Activated T-helper 1 cell treated with anti-CD3 and anti-CD28 coated beads, Interleukin-2, amount 50 U/mL, for 16 hours (primary cell): ENCODE results near the gene KCTD15.

Source experiments
- DNase-seq, 2 donors: peaks; one replicate each; pipeline ENCODE4 v3.0.0-alpha.2; 2020; ENCODE audit warnings: low read depth in 1 of 2, low spot score in 1 of 2

Gene KCTD15

DNA sequence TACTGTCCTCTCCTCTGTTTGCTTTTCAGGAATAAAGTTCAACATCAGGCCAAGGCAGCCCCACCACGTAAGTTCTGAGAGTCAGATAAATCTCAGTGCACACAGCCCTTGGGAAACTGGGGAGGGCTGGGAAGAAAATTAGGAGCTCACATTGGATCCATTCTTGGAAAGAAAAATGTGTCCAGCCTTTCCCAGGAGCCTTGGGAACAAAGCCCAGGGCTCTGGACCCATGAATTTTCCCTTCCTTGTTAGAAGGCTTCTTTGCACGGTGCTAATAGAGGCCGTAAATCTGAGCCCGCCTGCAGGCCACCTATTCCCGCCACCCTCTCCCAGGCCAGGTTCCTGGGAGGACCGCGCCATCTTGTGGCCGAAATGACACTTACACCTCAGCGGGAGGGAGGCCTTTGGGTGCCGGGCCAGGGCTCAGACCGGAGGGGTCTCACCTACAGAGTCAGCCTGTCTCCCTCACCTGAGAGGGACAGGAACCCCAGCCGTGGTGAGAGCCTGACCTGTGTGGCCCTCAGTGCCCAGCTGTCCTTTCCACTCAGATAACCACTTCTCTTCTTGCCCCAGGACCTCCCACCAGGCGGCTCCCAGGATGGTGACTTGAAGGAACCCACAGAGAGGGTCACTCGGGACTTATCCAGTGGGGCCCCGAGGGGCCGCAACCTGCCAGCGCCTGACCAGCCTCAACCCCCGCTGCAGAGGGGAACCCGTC is 25.1 kb upstream of the KCTD15 start:
- DNase-seq, result peak; percentile 39 to 46

DNA sequence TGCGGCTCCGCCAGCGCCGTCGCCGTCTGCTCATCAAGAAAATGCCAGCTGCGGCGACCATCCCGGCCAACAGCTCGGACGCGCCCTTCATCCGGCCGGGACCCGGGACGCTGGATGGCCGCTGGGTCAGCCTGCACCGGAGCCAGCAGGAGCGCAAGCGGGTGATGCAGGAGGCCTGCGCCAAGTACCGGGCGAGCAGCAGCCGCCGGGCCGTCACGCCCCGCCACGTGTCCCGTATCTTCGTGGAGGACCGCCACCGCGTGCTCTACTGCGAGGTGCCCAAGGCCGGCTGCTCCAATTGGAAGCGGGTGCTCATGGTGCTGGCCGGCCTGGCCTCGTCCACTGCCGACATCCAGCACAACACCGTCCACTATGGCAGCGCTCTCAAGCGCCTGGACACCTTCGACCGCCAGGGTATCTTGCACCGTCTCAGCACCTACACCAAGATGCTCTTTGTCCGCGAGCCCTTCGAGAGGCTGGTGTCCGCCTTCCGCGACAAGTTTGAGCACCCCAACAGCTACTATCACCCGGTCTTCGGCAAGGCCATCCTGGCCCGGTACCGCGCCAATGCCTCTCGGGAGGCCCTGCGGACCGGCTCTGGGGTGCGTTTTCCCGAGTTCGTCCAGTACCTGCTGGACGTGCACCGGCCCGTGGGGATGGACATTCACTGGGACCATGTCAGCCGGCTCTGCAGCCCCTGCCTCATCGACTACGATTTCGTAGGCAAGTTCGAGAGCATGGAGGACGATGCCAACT is 24.4 kb upstream of the KCTD15 start:
- no peak for DNase-seq

- no peak for DNase-seq
Measured at GRCh38 chr19:33772858-33773180, 23.9 kb upstream of the KCTD15 start.

GRCh38 chr19:33773704-33774624 is 22.7 kb upstream of the KCTD15 start:
- DNase-seq, result no peak

GRCh38 chr19:33774751-33775150 is 21.9 kb upstream of the KCTD15 start:
- no peak for DNase-seq

DNA sequence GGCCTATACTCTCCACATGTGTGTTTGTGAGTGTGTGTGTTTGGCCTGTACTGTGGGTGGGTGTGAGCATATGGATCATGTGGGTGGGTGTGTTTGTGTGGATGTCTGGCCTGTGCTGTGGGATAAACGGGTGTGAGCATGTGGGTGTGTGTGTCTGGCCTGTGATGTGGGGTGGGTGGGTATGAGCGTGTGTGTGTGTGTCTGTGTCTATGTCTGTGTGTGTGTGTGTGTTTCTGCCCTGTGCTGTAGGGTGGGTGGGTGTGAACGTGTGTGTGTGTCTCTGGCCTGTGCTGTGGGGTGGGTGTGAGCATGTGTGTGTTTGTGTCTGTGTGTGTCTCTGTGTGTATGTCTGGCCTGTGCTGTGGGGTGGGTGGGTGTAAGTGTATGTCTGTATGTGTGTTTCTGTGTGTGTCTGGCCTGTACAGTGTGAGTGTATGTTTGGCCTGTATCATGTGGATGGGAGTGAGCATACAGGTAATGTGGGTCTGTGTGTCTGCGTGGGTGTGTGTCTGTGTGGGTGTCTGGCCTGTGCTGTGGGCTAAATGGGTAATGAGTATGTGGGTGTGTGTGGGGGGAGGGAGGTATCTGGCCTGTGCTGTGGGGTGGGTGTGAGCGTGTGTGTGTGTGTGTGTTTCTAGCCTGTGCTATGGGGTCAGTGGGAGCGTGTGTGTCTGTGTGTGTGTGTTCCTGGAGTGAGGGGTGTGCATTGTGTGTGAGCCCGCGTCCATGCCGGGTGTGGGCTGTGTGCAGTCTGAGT is 20.8 kb upstream of the KCTD15 start:
- DNase-seq, result no peak

DNA sequence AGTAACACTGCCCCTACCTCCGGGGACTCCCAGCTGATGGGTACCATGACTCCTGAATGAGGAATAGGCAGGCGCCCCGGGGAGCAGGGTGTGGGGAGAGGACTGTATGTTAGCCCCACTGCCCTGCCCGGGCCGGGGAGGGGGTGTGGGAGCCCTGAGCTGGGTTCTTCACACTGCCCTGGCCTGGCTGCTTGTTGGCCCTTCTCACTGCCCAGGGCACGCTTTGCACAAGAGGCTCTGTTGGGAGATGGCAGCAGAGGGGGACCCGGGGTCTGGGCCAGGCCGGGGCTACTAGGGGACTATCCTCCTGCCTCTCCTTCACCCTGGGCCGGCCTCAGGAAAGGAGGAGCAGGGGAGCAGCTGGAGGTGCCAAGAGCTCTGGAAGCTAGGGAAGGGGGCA is 19.3 kb upstream of the KCTD15 start:
- DNase-seq, result no peak

- no peak for DNase-seq
Measured at GRCh38 chr19:33777753-33778088, 18.9 kb upstream of the KCTD15 start.

- DNase-seq, result peak; percentile 76 to 78
Measured at GRCh38 chr19:33778089-33778791, 18.4 kb upstream of the KCTD15 start.

DNA sequence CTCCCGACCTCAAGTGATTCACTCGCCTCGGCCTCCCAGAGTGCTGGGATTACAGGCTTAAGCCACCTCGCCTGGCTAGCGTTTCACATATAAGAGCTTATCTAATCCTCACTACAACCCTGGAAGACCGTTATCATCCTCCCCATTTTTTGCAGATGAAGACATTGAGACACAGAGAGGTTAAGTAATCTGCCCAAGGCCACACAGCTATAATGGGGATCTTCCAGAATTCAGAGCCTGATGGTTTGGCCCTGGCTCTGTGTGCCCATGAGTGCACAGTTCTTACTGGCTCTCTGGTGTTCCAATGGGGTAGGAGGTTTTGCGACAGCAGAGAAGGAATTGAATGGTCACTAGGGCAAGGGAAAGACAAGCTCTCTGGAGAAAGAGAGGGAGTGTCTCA is 16.8 kb upstream of the KCTD15 start:
- no peak for DNase-seq

DNA sequence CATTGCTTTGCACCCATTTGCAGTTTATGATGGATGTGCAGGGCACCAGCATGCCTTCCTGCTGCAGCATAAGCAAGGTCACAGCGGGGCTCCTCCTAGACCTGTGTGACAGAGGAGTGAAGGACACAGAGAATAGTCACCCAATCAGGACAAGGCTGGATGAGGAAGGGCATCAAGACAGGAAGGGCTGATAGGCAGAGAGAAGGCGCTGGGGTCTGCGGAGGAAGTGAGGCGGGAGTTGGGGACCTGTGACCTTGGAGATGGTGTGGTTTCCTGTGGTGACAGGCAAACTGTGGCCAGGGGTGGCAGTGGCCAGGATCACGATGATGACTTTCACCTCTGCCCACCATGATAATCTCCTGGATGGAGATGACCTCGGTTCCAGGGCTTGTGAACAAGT is 16.4 kb upstream of the KCTD15 start:
- no peak for DNase-seq

- DNase-seq, result no peak
Measured at GRCh38 chr19:33780746-33781145, 15.9 kb upstream of the KCTD15 start.

- no peak for DNase-seq
Measured at GRCh38 chr19:33781415-33781935, 15.2 kb upstream of the KCTD15 start.

- DNase-seq, result no peak
Measured at GRCh38 chr19:33781996-33782395, 14.7 kb upstream of the KCTD15 start.

DNA sequence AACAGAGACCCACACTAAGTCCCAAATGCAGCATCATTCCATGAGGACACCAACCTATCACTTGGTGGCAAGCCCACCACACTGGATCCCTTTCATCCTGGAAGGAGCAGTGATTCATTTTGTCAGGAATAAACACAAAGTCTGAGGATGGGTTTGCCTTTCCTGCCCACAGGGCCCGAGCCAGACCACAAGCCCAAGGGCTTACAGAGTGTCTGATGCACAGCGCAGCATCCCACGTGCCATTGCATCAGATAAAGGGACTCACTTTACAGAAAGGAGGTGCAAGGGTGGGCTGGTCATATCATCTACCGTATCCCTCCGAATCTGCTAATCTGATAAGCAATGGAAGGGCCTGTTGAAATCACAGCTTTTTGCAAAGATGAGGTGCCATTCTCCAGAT is 12.2 kb upstream of the KCTD15 start:
- DNase-seq, result no peak

- DNase-seq, result no peak
Measured at GRCh38 chr19:33785795-33786194, 10.9 kb upstream of the KCTD15 start.

- DNase-seq, result no peak
Measured at GRCh38 chr19:33788676-33789075, 8.0 kb upstream of the KCTD15 start.

GRCh38 chr19:33789344-33789743 is 7.3 kb upstream of the KCTD15 start:
- DNase-seq, result no peak

GRCh38 chr19:33794683-33795369 is 1.8 kb upstream of the KCTD15 start:
- DNase-seq, result no peak
